GM21528 (cell line): Measurements from ENCODE around the gene ARSA.
"Not testable (repeated sequence)": the region's sequence is repeated elsewhere in the genome, so short reads cannot be mapped to it uniquely, and the experiment has no call there.

ENCODE experiments used
- ATAC-seq: cut with Tn5 transposase; IDR thresholded peaks from one replicate; pipeline ENCODE4 v1.9.1; 2021; ENCODE audit warnings: mild to moderate bottlenecking, moderate library complexity; ENCODE audit not compliant: unreplicated experiment, low FRiP score

Gene ARSA

GRCh38 chr22:50627642-50628542, at the start of gene ARSA:
TSS of gene ARSA (minus strand) at chr22:50628152. CDS start at chr22:50627779, 373 bp downstream.
- ATAC-seq, result peak; percentile 60

- no peak for ATAC-seq
Observed at GRCh38 chr22:50676661-50677492, 48.9 kb upstream of the ARSA start.

GRCh38 chr22:50676180-50676636, 48.3 kb upstream of the ARSA start:
- ATAC-seq, result no peak

- no peak for ATAC-seq
Observed at GRCh38 chr22:50675553-50676179, 47.7 kb upstream of the ARSA start.

GRCh38 chr22:50674606-50675552, 46.9 kb upstream of the ARSA start:
- ATAC-seq, result no peak

GRCh38 chr22:50674130-50674500, 46.2 kb upstream of the ARSA start:
- no peak for ATAC-seq

GRCh38 chr22:50673231-50674129, 45.5 kb upstream of the ARSA start:
- ATAC-seq, result no peak

GRCh38 chr22:50672471-50673230, 44.7 kb upstream of the ARSA start, which contains the start of gene SHANK3:
TSS of gene SHANK3 (plus strand) at chr22:50672823.
- no peak for ATAC-seq

- no peak for ATAC-seq
Observed at GRCh38 chr22:50672041-50672440, 44.1 kb upstream of the ARSA start.

- no peak for ATAC-seq
Observed at GRCh38 chr22:50671641-50672040, 43.7 kb upstream of the ARSA start.

- ATAC-seq, result no peak
Observed at GRCh38 chr22:50670914-50671538, 43.1 kb upstream of the ARSA start.

GRCh38 chr22:50670513-50670912, 42.6 kb upstream of the ARSA start:
- no peak for ATAC-seq

- ATAC-seq, result no peak
Observed at GRCh38 chr22:50665738-50666137, 37.8 kb upstream of the ARSA start.

GRCh38 chr22:50665212-50665611, 37.3 kb upstream of the ARSA start:
- no peak for ATAC-seq

- ATAC-seq, result no peak
Observed at GRCh38 chr22:50660306-50660705, 32.4 kb upstream of the ARSA start.

- ATAC-seq, result not testable (repeated sequence)
Observed at GRCh38 chr22:50659711-50660110, 31.8 kb upstream of the ARSA start.

GRCh38 chr22:50657925-50658324, 30.0 kb upstream of the ARSA start:
- ATAC-seq, result no peak
